Calu3 (cell line): ENCODE results near the gene PPP1CB. TPM values are rescaled to one million over a fixed set of nuclear protein-coding genes. Genes with fewer than 3 reads are reported as not detected.

Source experiments
- BruUV-seq: library from RNA; stranded (reverse); fragments of 400-500 nt; replicated peaks from 2 replicates; lab custom pipeline; 2021; lab: Mats Ljungman, UMichigan
- CTCF ChIA-PET: fragments of 300-600 bp; sonication (Branson Sonifier 250); formaldehyde crosslinking; loops from one replicate; lab custom pipeline; 2022; ENCODE audit warnings: antibody characterized with exemption; lab: Charles Lee
- DNase-seq: peaks from one replicate; pipeline ENCODE4 v3.0.0; 2022
- H3K27ac Mint-ChIP-seq: one replicate; pipeline ENCODE4 v1.8.0; 2022; ENCODE audit warnings: mixed read lengths; ENCODE audit not compliant: unreplicated experiment
- H3K27me3 Mint-ChIP-seq: one replicate; pipeline ENCODE4 v1.8.0; 2022; ENCODE audit warnings: mixed read lengths; ENCODE audit not compliant: unreplicated experiment
- H3K36me3 Mint-ChIP-seq: one replicate; pipeline ENCODE4 v1.8.0; 2022; ENCODE audit warnings: mild to moderate bottlenecking, moderate library complexity, mixed read lengths; ENCODE audit not compliant: insufficient read depth, unreplicated experiment
- H3K4me1 Mint-ChIP-seq: one replicate; pipeline ENCODE4 v1.8.0; 2022; ENCODE audit warnings: mild to moderate bottlenecking, low read depth, mixed read lengths; ENCODE audit not compliant: unreplicated experiment
- H3K4me3 Mint-ChIP-seq: one replicate; pipeline ENCODE4 v1.8.0; 2022; ENCODE audit warnings: mild to moderate bottlenecking, low read depth, moderate library complexity, mixed read lengths; ENCODE audit not compliant: unreplicated experiment
- H3K9me3 Mint-ChIP-seq: one replicate; pipeline ENCODE4 v1.8.0; 2022; ENCODE audit warnings: low read depth, mixed read lengths; ENCODE audit not compliant: unreplicated experiment
- intact Hi-C: fragments of 100-400 bp; cut with micrococcal nuclease; formaldehyde crosslinking; loops from one replicate; pipeline ENCODE4 v1.10.0; 2022; ENCODE audit not compliant: unreplicated experiment
- total RNA-seq: library from RNA; stranded (reverse); gene quantifications from 2 replicates; pipeline ENCODE4 v1.2.3, GENCODE V29; 2022
- TF ChIP-seq, protein P1 (sequence below): fragments of 200-600 bp; IDR thresholded peaks from one replicate; pipeline ENCODE4 v1.8.0; 2022; ENCODE audit warnings: antibody characterized with exemption; ENCODE audit not compliant: unreplicated experiment

The PPP1CB gene
- total RNA-seq, 1 experiment from 2014 or later: 218 TPM

DNA sequence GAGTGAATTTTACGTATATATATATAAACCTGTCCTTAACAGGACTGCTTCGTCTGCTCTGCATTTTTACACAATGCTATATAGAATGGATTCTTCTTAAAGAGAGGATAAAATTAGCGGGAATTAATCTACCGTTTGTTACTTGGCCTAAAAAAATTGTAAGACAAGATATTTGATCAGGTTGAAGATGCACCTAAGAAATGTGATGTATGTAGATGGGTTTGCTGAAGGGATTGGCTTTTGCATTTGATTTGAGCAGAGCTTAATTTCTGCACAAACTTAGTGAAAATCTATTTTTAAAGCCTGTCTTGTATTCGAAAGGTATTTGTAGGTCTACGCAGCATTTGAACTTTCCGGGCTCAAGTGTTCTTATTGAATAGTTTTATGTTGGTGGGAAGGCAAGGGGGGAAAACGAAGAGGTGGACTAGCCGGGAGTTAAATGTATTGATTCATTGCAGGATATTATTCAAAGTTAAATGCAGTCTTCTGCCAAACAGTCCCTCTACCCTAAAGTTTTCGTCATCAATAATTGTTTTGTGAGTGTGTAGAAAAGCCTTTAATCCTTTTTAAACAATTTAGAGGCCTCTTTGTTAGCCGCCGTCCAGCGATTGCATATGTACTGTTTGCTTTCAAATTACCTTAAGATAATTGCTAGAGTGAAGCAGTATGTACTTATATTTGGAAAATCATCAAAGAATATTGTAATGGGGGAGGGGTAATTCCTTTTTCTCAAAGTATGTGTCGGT lies 1.2 kb downstream of the PPP1CB start:
- intact Hi-C loops: loop anchor here (1.0 to 2.0 kb wide), 4 partner anchors 90 to 186 kb away; no protein-coding TSS in a partner anchor

DNA sequence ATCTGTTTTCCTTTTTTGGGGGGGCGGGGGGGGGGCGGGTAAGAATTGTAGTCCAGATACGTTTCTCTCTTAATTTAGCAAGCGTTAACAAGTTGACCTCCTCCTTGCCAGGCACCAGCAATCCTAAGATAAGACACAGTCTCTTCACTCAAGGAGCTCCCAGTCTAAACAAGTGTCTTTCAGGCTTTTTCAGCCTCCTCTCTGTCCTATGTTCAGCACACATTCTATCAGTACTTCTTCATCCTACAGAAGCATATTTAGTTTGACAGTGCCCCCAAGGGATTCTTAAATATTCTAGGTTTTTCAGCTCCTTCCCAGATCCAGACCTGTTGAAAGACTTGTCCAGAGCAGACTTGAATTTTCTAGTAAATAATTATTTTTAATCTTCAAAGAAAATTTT lies 2.7 kb downstream of the PPP1CB start:
- H3K4me3 Mint-ChIP-seq: peak overlapping the region; percentile 93
- peaks cover 54% of the 10 kb centered on the region for H3K4me1 Mint-ChIP-seq
- DNase-seq: no peak
- no peaks in the 10 kb centered on the region for H3K9me3 Mint-ChIP-seq
- no peaks in the 10 kb centered on the region for H3K27me3 Mint-ChIP-seq
- intact Hi-C loops: no loop called here
- CTCF ChIA-PET: interaction anchor here (0.5 to 4.0 kb wide), 5 partner anchors 51 to 160 kb away, joined by 3 to 33 read pairs (median 6); no protein-coding TSS in a partner anchor
- BruUV-seq: no TSS peak
- H3K36me3 Mint-ChIP-seq: peaks cover 61% of the 10 kb centered on the region
- peak overlapping the region; percentile 53 for H3K27ac Mint-ChIP-seq
- TF ChIP-seq, protein P1, sequence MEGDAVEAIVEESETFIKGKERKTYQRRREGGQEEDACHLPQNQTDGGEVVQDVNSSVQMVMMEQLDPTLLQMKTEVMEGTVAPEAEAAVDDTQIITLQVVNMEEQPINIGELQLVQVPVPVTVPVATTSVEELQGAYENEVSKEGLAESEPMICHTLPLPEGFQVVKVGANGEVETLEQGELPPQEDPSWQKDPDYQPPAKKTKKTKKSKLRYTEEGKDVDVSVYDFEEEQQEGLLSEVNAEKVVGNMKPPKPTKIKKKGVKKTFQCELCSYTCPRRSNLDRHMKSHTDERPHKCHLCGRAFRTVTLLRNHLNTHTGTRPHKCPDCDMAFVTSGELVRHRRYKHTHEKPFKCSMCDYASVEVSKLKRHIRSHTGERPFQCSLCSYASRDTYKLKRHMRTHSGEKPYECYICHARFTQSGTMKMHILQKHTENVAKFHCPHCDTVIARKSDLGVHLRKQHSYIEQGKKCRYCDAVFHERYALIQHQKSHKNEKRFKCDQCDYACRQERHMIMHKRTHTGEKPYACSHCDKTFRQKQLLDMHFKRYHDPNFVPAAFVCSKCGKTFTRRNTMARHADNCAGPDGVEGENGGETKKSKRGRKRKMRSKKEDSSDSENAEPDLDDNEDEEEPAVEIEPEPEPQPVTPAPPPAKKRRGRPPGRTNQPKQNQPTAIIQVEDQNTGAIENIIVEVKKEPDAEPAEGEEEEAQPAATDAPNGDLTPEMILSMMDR: no peak

More for the DNA sequence above, 1.2 kb downstream of the PPP1CB start:
- CTCF ChIA-PET: interaction anchor here (1.0 to 4.0 kb wide), 4 partner anchors 119 to 169 kb away, joined by 4 to 33 read pairs (median 4); no protein-coding TSS in a partner anchor
- no peaks in the 10 kb centered on the region for H3K9me3 Mint-ChIP-seq
- TF ChIP-seq, protein P1: no peak
- TSS peak; percentile 38 for BruUV-seq
- H3K27me3 Mint-ChIP-seq: no peaks in the 10 kb centered on the region
- peak overlapping the region; percentile 93 for H3K4me3 Mint-ChIP-seq
- no peak for DNase-seq
- H3K36me3 Mint-ChIP-seq: peaks cover 61% of the 10 kb centered on the region
- H3K27ac Mint-ChIP-seq: peak overlapping the region; percentile 97
- peaks cover 50% of the 10 kb centered on the region for H3K4me1 Mint-ChIP-seq

DNA sequence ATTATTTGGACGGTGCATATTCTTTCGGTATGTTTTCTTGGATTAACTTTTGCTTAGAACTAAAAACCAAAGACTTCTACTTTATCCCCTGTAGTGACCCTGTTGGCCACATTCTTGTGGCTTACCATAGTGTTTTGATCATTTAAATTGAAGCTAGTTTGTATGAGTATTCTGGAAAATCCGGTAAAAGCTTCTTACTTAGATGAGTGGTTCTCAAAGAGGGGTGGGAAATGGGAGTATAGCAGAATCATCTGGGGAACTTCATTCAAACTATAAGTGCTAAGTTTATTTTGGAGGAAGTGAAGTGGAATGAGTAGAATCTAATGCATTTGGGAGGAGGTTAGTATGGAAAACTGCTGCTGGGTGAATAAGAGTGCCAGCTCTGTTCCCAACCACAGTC lies 3.8 kb downstream of the PPP1CB start:
- CTCF ChIA-PET: interaction anchor here (0.8 to 1.2 kb wide), 2 partner anchors 134 to 161 kb away, joined by 3 to 6 read pairs; no protein-coding TSS in a partner anchor
- peak overlapping the region; percentile 93 for H3K4me3 Mint-ChIP-seq
- H3K36me3 Mint-ChIP-seq: peaks cover 64% of the 10 kb centered on the region
- no peaks in the 10 kb centered on the region for H3K9me3 Mint-ChIP-seq
- peak overlapping the region; percentile 53 for H3K27ac Mint-ChIP-seq
- TF ChIP-seq, protein P1: no peak
- DNase-seq: no peak
- intact Hi-C loops: no loop called here
- peaks cover 43% of the 10 kb centered on the region for H3K4me1 Mint-ChIP-seq
- no peaks in the 10 kb centered on the region for H3K27me3 Mint-ChIP-seq
- no TSS peak for BruUV-seq

DNA sequence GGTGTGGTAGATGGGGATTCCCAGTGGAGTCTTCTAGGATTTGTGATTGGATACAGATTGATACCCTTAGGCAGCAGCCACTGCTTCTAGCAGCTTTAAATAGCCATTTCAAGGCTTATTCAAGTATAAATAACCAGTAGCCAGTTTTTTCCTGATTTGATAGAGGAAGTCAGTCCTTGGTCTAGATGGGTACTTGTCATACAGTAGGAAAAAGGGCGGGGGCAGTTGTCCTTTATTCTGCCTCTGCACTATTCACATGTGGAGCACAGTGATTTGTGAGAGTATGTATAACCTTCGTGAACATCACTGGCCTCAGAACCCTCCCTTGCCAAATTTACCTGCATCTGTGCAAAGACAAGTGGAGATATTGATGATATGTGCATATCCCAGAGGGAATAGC lies 6.8 kb downstream of the PPP1CB start:
- H3K9me3 Mint-ChIP-seq: no peaks in the 10 kb centered on the region
- peaks cover 40% of the 10 kb centered on the region for H3K36me3 Mint-ChIP-seq
- BruUV-seq: no TSS peak
- H3K27me3 Mint-ChIP-seq: no peaks in the 10 kb centered on the region
- no peak for DNase-seq
- H3K4me3 Mint-ChIP-seq: no peak overlapping the region
- TF ChIP-seq, protein P1: no peak
- H3K4me1 Mint-ChIP-seq: peaks cover 38% of the 10 kb centered on the region
- no peak overlapping the region for H3K27ac Mint-ChIP-seq
- intact Hi-C loops: no loop called here
- CTCF ChIA-PET: no interaction called here
